Stimulated activated CD8-positive, alpha-beta memory T cell treated with anti-CD3 and anti-CD28 coated beads, Interleukin-12 subunit alpha, Interleukin-12 subunit beta, amount 100 ng/mL, for 4 hours (primary cell): ENCODE data around the gene WASL.
"Not testable (repeated sequence)": the region's sequence is repeated elsewhere in the genome, so short reads cannot be mapped to it uniquely, and the experiment has no call there.

Source experiments
- DNase-seq: peaks from one replicate; pipeline ENCODE4 v3.0.0-alpha.2; 2020; ENCODE audit warnings: low read depth

Gene WASL

DNA sequence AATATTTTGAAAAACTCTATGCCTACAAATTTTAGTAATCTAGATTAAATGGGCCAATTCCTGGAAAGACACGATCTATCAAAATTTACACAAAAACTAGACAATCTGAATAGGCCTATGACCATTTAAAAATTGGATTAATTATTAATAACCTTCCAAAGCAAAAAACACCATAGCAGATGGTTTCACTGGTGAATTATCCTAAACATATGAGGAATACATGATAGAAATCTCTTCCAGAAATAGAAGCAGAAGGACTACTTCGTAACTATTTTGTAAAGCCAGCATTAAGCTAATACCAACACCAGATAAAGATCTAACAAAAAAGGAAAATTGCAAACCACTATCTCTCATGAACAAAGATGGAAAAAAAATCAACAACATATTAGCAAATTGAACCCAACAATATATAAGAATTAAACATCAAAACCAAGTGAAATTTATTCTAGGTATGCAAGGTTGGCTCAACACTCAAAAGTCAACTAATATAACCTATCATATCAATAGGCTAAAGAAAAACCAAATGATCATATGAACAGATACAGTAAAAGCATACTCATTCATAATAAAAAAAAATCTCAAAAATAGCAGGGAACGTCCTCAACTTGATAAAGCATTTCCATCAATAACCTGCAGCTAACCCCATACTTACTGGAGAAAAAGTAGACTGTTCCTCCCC lies 16.3 kb downstream of the WASL start:
- DNase-seq, result no peak

DNA sequence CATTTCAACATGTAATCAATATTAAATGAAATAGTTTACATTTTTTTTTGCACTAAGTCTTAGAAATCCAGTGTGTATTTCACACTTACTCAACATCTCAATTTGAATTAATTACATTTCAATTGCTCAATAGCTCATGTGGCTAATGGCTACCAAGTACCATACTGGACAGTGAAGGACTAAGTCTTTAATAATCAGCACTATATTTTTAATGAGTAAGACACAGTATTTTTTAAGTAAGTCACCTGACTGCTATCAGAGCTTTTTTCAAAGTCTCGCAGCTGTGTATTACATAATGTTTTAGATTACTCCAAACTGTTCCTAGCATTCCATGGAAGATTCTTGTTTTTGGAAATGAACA lies 19.6 kb downstream of the WASL start:
- no peak for DNase-seq

- DNase-seq, result no peak
Observed at GRCh38 chr7:123727071-123727837, 21.5 kb downstream of the WASL start.

- DNase-seq, result no peak
Observed at GRCh38 chr7:123725586-123726171, 23.1 kb downstream of the WASL start.

GRCh38 chr7:123724817-123725253 lies 24.0 kb downstream of the WASL start:
- no peak for DNase-seq

GRCh38 chr7:123723913-123724312 lies 24.9 kb downstream of the WASL start:
- DNase-seq, result no peak

- DNase-seq, result not testable (repeated sequence)
Observed at GRCh38 chr7:123720527-123720926, 28.3 kb downstream of the WASL start.

- DNase-seq, result no peak
Observed at GRCh38 chr7:123719197-123719721, 29.5 kb downstream of the WASL start.

GRCh38 chr7:123718773-123719172 lies 30.0 kb downstream of the WASL start:
- DNase-seq, result no peak

DNA sequence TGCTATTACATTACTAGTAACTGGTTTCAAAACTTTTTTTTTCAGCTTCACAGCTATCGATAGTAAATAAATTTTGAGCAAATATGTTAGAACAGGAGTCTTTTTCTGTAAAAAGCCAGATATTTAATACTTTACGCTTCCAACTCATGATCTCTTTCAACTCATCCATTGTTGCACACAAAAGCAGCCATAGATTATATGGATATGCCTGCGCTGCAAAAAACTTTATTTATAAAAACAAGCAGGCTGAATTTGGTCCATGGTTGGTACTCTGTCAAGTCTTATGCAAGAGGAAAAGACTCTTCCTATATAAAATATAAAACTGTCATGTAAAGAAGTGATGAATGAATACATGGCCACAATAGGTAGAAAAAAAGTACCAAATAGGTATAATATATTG lies 31.1 kb downstream of the WASL start:
- no peak for DNase-seq

- DNase-seq, result no peak
Observed at GRCh38 chr7:123716877-123717276, 31.9 kb downstream of the WASL start.

DNA sequence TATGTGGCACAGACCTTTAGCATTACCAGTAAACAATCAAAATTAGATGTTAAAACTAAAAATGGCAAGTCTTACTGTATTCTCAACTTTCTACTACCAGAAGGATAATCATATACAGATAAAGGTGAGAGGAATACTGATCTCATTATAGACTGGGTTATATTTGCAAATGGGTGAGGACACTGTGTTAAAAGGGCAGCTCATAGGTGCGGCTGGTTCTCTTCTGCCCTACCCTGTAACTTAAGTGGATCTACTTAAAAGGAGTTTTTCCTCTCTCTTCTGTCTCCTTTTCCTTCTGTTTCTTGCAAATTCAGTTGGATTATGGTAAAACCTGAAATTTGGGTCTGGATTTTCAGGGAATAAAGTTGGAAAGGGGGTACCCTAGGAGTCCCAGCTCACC lies 33.0 kb downstream of the WASL start:
- DNase-seq, result no peak

GRCh38 chr7:123715198-123715597 lies 33.6 kb downstream of the WASL start:
- no peak for DNase-seq

- no peak for DNase-seq
Observed at GRCh38 chr7:123714296-123715080, 34.3 kb downstream of the WASL start.

- DNase-seq, result no peak
Observed at GRCh38 chr7:123712619-123713018, 36.2 kb downstream of the WASL start.

DNA sequence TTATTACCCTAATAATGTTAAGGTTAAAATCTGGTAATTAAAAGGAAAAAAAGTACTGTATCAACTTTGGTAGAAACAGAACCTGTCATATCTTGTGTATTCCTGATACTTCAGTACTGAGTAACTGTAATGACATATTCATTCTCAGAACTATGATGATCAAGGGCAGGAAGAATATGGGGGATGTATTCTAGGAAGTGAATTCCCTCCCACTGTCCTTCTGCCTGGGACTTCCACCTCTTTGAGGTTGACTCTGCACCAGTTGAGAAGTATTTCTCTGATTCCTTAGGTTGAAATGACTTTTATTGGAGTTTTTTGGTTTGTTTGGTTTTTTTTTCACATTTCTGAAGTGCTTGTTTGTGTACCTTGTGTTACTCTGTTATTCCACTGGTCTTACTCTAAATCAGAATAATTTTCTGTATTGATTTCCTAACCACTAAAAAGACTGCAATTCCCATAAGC lies 36.9 kb downstream of the WASL start:
- no peak for DNase-seq

- no peak for DNase-seq
Observed at GRCh38 chr7:123710683-123711082, 38.1 kb downstream of the WASL start.

DNA sequence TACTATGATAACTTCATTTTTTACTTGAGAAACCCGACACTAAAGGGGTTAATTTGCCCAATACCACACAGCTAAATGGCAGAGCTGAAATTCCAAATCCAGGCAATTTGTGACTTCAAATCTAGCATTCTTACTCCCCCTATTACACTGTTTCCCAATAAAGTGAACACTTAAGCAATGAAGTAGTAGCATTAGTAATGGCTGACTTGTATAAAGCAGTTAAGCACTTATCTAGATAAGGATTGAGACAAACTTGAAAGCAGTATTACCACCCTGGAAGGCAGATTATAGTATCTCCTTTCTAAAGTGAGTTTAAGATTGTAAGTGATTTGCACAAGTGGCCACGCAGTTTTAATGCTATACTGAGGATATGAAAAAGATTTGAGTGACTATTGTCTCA lies 39.3 kb downstream of the WASL start:
- no peak for DNase-seq

DNA sequence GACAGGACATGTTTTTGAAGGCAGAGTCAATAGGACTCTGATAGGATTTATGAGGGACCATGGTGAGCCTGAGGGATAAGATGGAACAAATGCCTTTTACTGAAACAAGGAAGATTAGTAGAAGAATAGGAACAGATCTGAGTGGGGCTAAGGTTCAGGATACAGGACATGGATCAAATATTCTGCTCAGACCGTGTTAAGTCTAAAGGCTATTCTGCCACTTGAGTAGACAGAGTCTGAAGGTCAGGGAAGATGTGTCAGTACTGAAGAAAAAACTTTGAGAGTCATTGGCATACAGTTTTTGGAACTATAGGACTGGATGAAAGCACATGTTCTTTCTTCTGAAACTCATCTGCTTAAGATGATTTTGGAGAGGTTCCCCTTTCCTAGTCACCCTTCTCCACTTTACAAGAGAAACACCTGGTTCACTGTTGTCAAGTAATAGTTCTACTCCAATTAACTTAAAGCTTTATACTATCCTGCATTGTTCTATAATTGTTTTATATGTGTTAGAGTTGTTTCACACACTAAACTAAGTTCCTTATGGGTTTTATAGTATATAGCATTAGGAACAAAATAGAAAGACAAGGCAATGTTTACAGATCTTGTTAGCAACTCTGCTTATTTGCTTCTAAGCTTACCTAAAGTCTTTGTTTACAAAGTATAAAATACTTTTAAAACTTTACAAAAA lies 43.4 kb downstream of the WASL start:
- no peak for DNase-seq

- no peak for DNase-seq
Observed at GRCh38 chr7:123695944-123696677, 52.7 kb downstream of the WASL start.

DNA sequence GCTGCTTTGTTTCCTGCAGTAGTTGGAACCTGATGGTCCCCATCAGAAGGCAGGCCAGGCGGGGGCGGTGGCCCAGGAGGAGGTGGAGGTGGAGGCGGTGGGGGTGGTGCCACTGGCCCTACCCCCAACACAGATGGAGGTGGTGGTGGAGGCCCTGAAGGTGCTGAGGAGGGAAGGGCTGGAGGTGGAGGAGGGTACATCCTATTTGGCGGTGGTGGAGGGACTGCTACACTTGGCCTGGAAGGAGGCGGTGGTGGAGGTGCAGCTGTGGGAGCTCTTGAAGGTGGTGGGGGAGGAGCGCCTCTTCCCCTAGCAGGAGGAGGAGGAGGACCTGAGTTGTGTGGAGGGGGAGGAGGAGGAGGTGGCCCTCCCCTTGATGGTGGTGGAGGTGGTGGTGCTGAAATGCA lies 56.3 kb downstream of the WASL start:
- DNase-seq, result no peak
